Subcutaneous abdominal adipose tissue (tissue), 5 donors: ENCODE measurements around the gene AMBP.

Source experiments
- H3K27ac ChIP-seq: one replicate; pipeline ENCODE4 v1.7.0; 2013; ENCODE audit warnings: low read depth, mild to moderate bottlenecking, inconsistent platforms, low read length, moderate library complexity
- H3K27me3 ChIP-seq, 5 donors: one replicate each; pipeline ENCODE4 v1.7.0; 2013; ENCODE audit warnings: low read length in 5 of 5, inconsistent platforms in 1 of 5; ENCODE audit not compliant: control insufficient read depth in 5 of 5, insufficient read depth in 4 of 5
- H3K36me3 ChIP-seq, 5 donors: one replicate each; pipeline ENCODE4 v1.7.0; 2013; ENCODE audit warnings: low read length in 5 of 5; ENCODE audit not compliant: control insufficient read depth in 5 of 5, insufficient read depth in 5 of 5
- H3K4me1 ChIP-seq, 5 donors: one replicate each; pipeline ENCODE4 v1.7.0; 2013; ENCODE audit warnings: low read length in 5 of 5, mild to moderate bottlenecking in 3 of 5, moderate library complexity in 1 of 5; ENCODE audit not compliant: control insufficient read depth in 5 of 5, insufficient read depth in 5 of 5
- H3K4me3 ChIP-seq, 5 donors: one replicate each; pipeline ENCODE4 v1.7.0; 2013; ENCODE audit warnings: low read length in 5 of 5, low read depth in 1 of 5
- H3K9ac ChIP-seq, 5 donors: one replicate each; pipeline ENCODE4 v1.7.0; 2013; ENCODE audit warnings: low read length in 5 of 5, mild to moderate bottlenecking in 4 of 5, moderate library complexity in 3 of 5
- H3K9me3 ChIP-seq, 5 donors: one replicate each; pipeline ENCODE4 v1.7.0; 2013; ENCODE audit warnings: low read length in 5 of 5; ENCODE audit not compliant: control insufficient read depth in 5 of 5
- donor health status: healthy.
- donor health status: healthy.
- donor health status: healthy.
- donor health status: healthy.
- donor health status: healthy.

Gene AMBP

GRCh38 chr9:114121227-114122135, 43.4 kb upstream of the AMBP start:
- H3K9ac ChIP-seq = no peak overlapping the region
- no peak overlapping the region for H3K27ac ChIP-seq
- H3K9me3 ChIP-seq = no peaks in the 10 kb centered on the region
- H3K4me3 ChIP-seq = no peak overlapping the region
- H3K4me1 ChIP-seq = peaks cover 0 to 16% (median 11%) of the 10 kb centered on the region in 5 donors
- H3K36me3 ChIP-seq = no peaks in the 10 kb centered on the region
- H3K27me3 ChIP-seq = peaks cover 0 to 24% (median 8%) of the 10 kb centered on the region in 5 donors

- H3K27me3 ChIP-seq = peaks cover 0 to 21% (median 9%) of the 10 kb centered on the region in 5 donors
- no peak overlapping the region for H3K4me3 ChIP-seq
- no peaks in the 10 kb centered on the region for H3K36me3 ChIP-seq
- peaks cover 2 to 26% (median 21%) of the 10 kb centered on the region in 5 donors for H3K4me1 ChIP-seq
- H3K9me3 ChIP-seq = no peaks in the 10 kb centered on the region
- no peak overlapping the region for H3K9ac ChIP-seq
- H3K27ac ChIP-seq = no peak overlapping the region
These were observed 42.3 kb upstream of the AMBP start for GRCh38 chr9:114120192-114121014.

GRCh38 chr9:114119242-114120191, 41.4 kb upstream of the AMBP start:
- Histone ChIP-seq H3K36me3 (no peaks in the 10 kb centered on the region), H3K27me3 (peaks cover 0 to 20% (median 9%) of the 10 kb centered on the region in 5 donors), H3K4me3 (no peak overlapping the region), H3K9me3 (no peaks in the 10 kb centered on the region), H3K4me1 (peaks cover 2 to 27% (median 21%) of the 10 kb centered on the region in 5 donors), H3K9ac (no peak overlapping the region), H3K27ac (no peak overlapping the region)

GRCh38 chr9:114117996-114118830, 40.1 kb upstream of the AMBP start:
- Histone ChIP-seq H3K27ac (no peak overlapping the region), H3K27me3 (peaks cover 0 to 20% (median 11%) of the 10 kb centered on the region in 5 donors), H3K9ac (no peak overlapping the region), H3K4me1 (peaks cover 6 to 32% (median 25%) of the 10 kb centered on the region in 5 donors), H3K36me3 (no peaks in the 10 kb centered on the region), H3K4me3 (no peak overlapping the region), H3K9me3 (no peaks in the 10 kb centered on the region)

GRCh38 chr9:114117614-114117995, 39.5 kb upstream of the AMBP start:
- Histone ChIP-seq H3K36me3 (no peaks in the 10 kb centered on the region), H3K4me3 (no peak overlapping the region), H3K9ac (no peak overlapping the region), H3K27ac (no peak overlapping the region), H3K9me3 (no peaks in the 10 kb centered on the region), H3K4me1 (peaks cover 9 to 33% (median 30%) of the 10 kb centered on the region in 5 donors), H3K27me3 (peaks cover 0 to 20% (median 11%) of the 10 kb centered on the region in 5 donors)

- H3K4me3 ChIP-seq = no peak overlapping the region
- peaks cover 10 to 36% (median 32%) of the 10 kb centered on the region in 5 donors for H3K4me1 ChIP-seq
- peaks cover 0 to 20% (median 11%) of the 10 kb centered on the region in 5 donors for H3K27me3 ChIP-seq
- H3K27ac ChIP-seq = no peak overlapping the region
- H3K9me3 ChIP-seq = no peaks in the 10 kb centered on the region
- no peaks in the 10 kb centered on the region for H3K36me3 ChIP-seq
- H3K9ac ChIP-seq = no peak overlapping the region
These were observed 38.1 kb upstream of the AMBP start for GRCh38 chr9:114116126-114116747.

GRCh38 chr9:114115654-114116125, 37.6 kb upstream of the AMBP start:
- Histone ChIP-seq H3K9me3 (no peaks in the 10 kb centered on the region), H3K27me3 (peaks cover 0 to 20% (median 11%) of the 10 kb centered on the region in 5 donors), H3K4me3 (no peak overlapping the region), H3K36me3 (no peaks in the 10 kb centered on the region), H3K9ac (no peak overlapping the region), H3K27ac (no peak overlapping the region), H3K4me1 (peaks cover 10 to 38% (median 34%) of the 10 kb centered on the region in 5 donors)

GRCh38 chr9:114114364-114114763, 36.3 kb upstream of the AMBP start:
- H3K27ac ChIP-seq = no peak overlapping the region
- H3K27me3 ChIP-seq = peaks cover 0 to 20% (median 11%) of the 10 kb centered on the region in 5 donors
- H3K4me1 ChIP-seq = peaks cover 10 to 44% (median 38%) of the 10 kb centered on the region in 5 donors
- no peak overlapping the region for H3K9ac ChIP-seq
- H3K9me3 ChIP-seq = no peaks in the 10 kb centered on the region
- no peaks in the 10 kb centered on the region for H3K36me3 ChIP-seq
- H3K4me3 ChIP-seq = no peak overlapping the region
